Measurements from ENCODE around the gene KDM4B. TPM values are rescaled to one million over a fixed set of nuclear protein-coding genes. Genes with fewer than 3 reads are reported as not detected.
"Not testable (repeated sequence)": the region's sequence is repeated elsewhere in the genome, so short reads cannot be mapped to it uniquely, and the experiment has no call there.

The KDM4B gene
- total RNA-seq, 6 experiments from 2014 or later: 17.0 to 27.2 (median 20.3) TPM

- TF ChIP-seq, protein P1, sequence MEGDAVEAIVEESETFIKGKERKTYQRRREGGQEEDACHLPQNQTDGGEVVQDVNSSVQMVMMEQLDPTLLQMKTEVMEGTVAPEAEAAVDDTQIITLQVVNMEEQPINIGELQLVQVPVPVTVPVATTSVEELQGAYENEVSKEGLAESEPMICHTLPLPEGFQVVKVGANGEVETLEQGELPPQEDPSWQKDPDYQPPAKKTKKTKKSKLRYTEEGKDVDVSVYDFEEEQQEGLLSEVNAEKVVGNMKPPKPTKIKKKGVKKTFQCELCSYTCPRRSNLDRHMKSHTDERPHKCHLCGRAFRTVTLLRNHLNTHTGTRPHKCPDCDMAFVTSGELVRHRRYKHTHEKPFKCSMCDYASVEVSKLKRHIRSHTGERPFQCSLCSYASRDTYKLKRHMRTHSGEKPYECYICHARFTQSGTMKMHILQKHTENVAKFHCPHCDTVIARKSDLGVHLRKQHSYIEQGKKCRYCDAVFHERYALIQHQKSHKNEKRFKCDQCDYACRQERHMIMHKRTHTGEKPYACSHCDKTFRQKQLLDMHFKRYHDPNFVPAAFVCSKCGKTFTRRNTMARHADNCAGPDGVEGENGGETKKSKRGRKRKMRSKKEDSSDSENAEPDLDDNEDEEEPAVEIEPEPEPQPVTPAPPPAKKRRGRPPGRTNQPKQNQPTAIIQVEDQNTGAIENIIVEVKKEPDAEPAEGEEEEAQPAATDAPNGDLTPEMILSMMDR (IDR thresholded peaks at IDR 0.05): no peak
- Mint-ChIP-seq H3K4me3 (no peak overlapping the region), H3K4me1 (ENCODE audit: low read depth) (peaks cover under 1% of the 10 kb centered on the region; the same call in 1 of the 2 replicates), H3K36me3 (ENCODE audit: low read depth) (peaks cover 16% of the 10 kb centered on the region), H3K27me3 (ENCODE audit: insufficient read depth) (peaks cover 2% of the 10 kb centered on the region; the same call in 1 of the 2 replicates), H3K27ac (no peak overlapping the region), H3K9me3 (no peaks in the 10 kb centered on the region)
- no peak for DNase-seq
These were observed 36.2 kb upstream of the KDM4B start for GRCh38 chr19:4932711-4933110.

GRCh38 chr19:4933528-4933927 lies 35.4 kb upstream of the KDM4B start:
- H3K27me3 Mint-ChIP-seq (ENCODE audit: insufficient read depth): peaks cover 2% of the 10 kb centered on the region; the same call in 1 of the 2 replicates
- H3K9me3 Mint-ChIP-seq: no peaks in the 10 kb centered on the region
- no peaks in the 10 kb centered on the region; the same call in 1 of the 2 replicates for H3K4me1 Mint-ChIP-seq (ENCODE audit: low read depth)
- peaks cover 16% of the 10 kb centered on the region for H3K36me3 Mint-ChIP-seq (ENCODE audit: low read depth)
- no peak for DNase-seq
- no peak overlapping the region for H3K4me3 Mint-ChIP-seq
- TF ChIP-seq, protein P1 (IDR thresholded peaks at IDR 0.05): no peak
- H3K27ac Mint-ChIP-seq: no peak overlapping the region

- no peaks in the 10 kb centered on the region; the same call in 1 of the 2 replicates for H3K4me1 Mint-ChIP-seq (ENCODE audit: low read depth)
- TF ChIP-seq, protein P1 (IDR thresholded peaks at IDR 0.05): no peak
- H3K27me3 Mint-ChIP-seq (ENCODE audit: insufficient read depth): peaks cover 2% of the 10 kb centered on the region; the same call in 1 of the 2 replicates
- no peak overlapping the region for H3K27ac Mint-ChIP-seq
- no peak for DNase-seq
- H3K4me3 Mint-ChIP-seq: no peak overlapping the region
- no peaks in the 10 kb centered on the region for H3K9me3 Mint-ChIP-seq
- H3K36me3 Mint-ChIP-seq (ENCODE audit: low read depth): peaks cover 21% of the 10 kb centered on the region
These were observed 33.5 kb upstream of the KDM4B start for GRCh38 chr19:4935444-4935843.

DNA sequence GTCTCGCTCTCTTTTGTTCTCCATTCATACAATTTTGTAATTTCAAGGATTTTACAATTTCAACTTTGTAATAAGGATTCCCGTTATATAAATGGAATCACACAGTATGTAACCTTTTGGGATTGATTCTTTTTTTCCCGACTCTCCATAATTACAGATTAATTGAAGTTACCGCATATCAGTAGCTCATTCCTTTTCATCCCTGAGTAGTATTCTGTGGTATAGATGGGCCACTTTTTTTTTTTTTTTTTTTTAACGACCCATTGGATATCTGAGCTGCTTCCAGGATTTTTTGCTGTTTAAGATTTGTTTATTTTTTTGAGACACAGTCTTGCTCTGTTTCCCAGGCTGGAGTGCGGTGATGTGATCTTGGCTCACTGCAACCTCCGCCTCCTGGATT lies 31.9 kb upstream of the KDM4B start:
- DNase-seq: no peak
- Mint-ChIP-seq H3K27ac (no peak overlapping the region), H3K4me1 (ENCODE audit: low read depth) (no peaks in the 10 kb centered on the region; the same call in 1 of the 2 replicates), H3K4me3 (no peak overlapping the region), H3K36me3 (ENCODE audit: low read depth) (peaks cover 15% of the 10 kb centered on the region), H3K9me3 (no peaks in the 10 kb centered on the region), H3K27me3 (ENCODE audit: insufficient read depth) (peaks cover 2% of the 10 kb centered on the region; the same call in 1 of the 2 replicates)
- TF ChIP-seq, protein P1 (IDR thresholded peaks at IDR 0.05): no peak

- not testable (repeated sequence) for H3K4me1 Mint-ChIP-seq (ENCODE audit: low read depth); H3K9me3 Mint-ChIP-seq; DNase-seq; H3K27me3 Mint-ChIP-seq (ENCODE audit: insufficient read depth); H3K36me3 Mint-ChIP-seq (ENCODE audit: low read depth); H3K4me3 Mint-ChIP-seq; H3K27ac Mint-ChIP-seq
These were observed 30.5 kb upstream of the KDM4B start for GRCh38 chr19:4938461-4938860.

GRCh38 chr19:4939466-4939865 lies 29.4 kb upstream of the KDM4B start:
- Mint-ChIP-seq H3K36me3 (ENCODE audit: low read depth) (peaks cover 5% of the 10 kb centered on the region; the same call in 1 of the 2 replicates), H3K27ac (no peak overlapping the region)

GRCh38 chr19:4941638-4942169 lies 27.2 kb upstream of the KDM4B start:
- peaks cover 12% of the 10 kb centered on the region; the same call in 1 of the 2 replicates for H3K36me3 Mint-ChIP-seq (ENCODE audit: low read depth)
- H3K4me3 Mint-ChIP-seq; DNase-seq; H3K9me3 Mint-ChIP-seq; H3K4me1 Mint-ChIP-seq (ENCODE audit: low read depth); H3K27me3 Mint-ChIP-seq (ENCODE audit: insufficient read depth); H3K27ac Mint-ChIP-seq: not testable (repeated sequence)

More at GRCh38 chr19:4939466-4939865, 29.4 kb upstream of the KDM4B start:
- DNase-seq: no peak
- Mint-ChIP-seq H3K9me3 (no peaks in the 10 kb centered on the region), H3K4me3 (no peak overlapping the region), H3K4me1 (ENCODE audit: low read depth) (no peaks in the 10 kb centered on the region; the same call in 1 of the 2 replicates), H3K27me3 (ENCODE audit: insufficient read depth) (peaks cover 2% of the 10 kb centered on the region; the same call in 1 of the 2 replicates)
- TF ChIP-seq, protein P1 (IDR thresholded peaks at IDR 0.05): no peak

- H3K4me3 Mint-ChIP-seq; H3K27ac Mint-ChIP-seq; DNase-seq; H3K4me1 Mint-ChIP-seq (ENCODE audit: low read depth); H3K9me3 Mint-ChIP-seq; H3K27me3 Mint-ChIP-seq (ENCODE audit: insufficient read depth): not testable (repeated sequence)
- peaks cover 37% of the 10 kb centered on the region for H3K36me3 Mint-ChIP-seq (ENCODE audit: low read depth)
These were observed 18.3 kb upstream of the KDM4B start for GRCh38 chr19:4950650-4951049.

All from HFFc6 (cell line).